Measurements from ENCODE around the gene LDB3. TPM values are rescaled to one million over a fixed set of nuclear protein-coding genes. Genes with fewer than 3 reads are reported as not detected.
"Not testable (repeated sequence)": the region's sequence is repeated elsewhere in the genome, so short reads cannot be mapped to it uniquely, and the experiment has no call there.

Gene LDB3
- total RNA-seq, 1 donor from 2014 or later: 314 TPM

GRCh38 chr10:86734207-86734988, 66.1 kb downstream of the LDB3 start:
- DNase-seq: no peak

- not testable (repeated sequence) for DNase-seq
Observed at GRCh38 chr10:86735278-86735677, 67.0 kb downstream of the LDB3 start.

- no peak for DNase-seq
Observed at GRCh38 chr10:86742230-86742629, 73.9 kb downstream of the LDB3 start.

GRCh38 chr10:86744067-86744725, 75.9 kb downstream of the LDB3 start:
- DNase-seq: peak; percentile 31

GRCh38 chr10:86747796-86748581, 79.7 kb downstream of the LDB3 start:
- peak; percentile 63 for DNase-seq

- DNase-seq: no peak
Observed at GRCh38 chr10:86749854-86750253, 81.5 kb downstream of the LDB3 start.

GRCh38 chr10:86751477-86751876, 83.2 kb downstream of the LDB3 start:
- no peak for DNase-seq

- no peak for DNase-seq
Observed at GRCh38 chr10:86752311-86752710, 84.0 kb downstream of the LDB3 start.

- no peak for DNase-seq
Observed at GRCh38 chr10:86753051-86753450, 84.7 kb downstream of the LDB3 start.

- no peak for DNase-seq
Observed at GRCh38 chr10:86753638-86754434, 85.5 kb downstream of the LDB3 start.

GRCh38 chr10:86755454-86755739, 87.1 kb downstream of the LDB3 start:
- no peak for DNase-seq

- DNase-seq: peak; percentile 98
Observed at GRCh38 chr10:86755740-86756510, 87.6 kb downstream of the LDB3 start.

GRCh38 chr10:86756511-86757112, 88.3 kb downstream of the LDB3 start, which contains the start of gene BMPR1A:
TSS of gene BMPR1A (plus strand) at chr10:86756619. CDS start at chr10:86876019, 119,400 bp downstream.
- DNase-seq: peak; percentile 75

- DNase-seq: peak; percentile 84
Observed at GRCh38 chr10:86757113-86757972, 89.0 kb downstream of the LDB3 start.

- DNase-seq: peak; percentile 36
Observed at GRCh38 chr10:86758189-86759072, 90.1 kb downstream of the LDB3 start.

- DNase-seq: no peak
Observed at GRCh38 chr10:86759073-86759672, 90.9 kb downstream of the LDB3 start.

GRCh38 chr10:86763404-86763803, 95.1 kb downstream of the LDB3 start:
- DNase-seq: no peak

- no peak for DNase-seq
Observed at GRCh38 chr10:86765548-86765947, 97.2 kb downstream of the LDB3 start.
